HS-5 (cell line): ENCODE measurements around the gene PATJ.
"Not testable (repeated sequence)": the region's sequence is repeated elsewhere in the genome, so short reads cannot be mapped to it uniquely, and the experiment has no call there.

Source experiments
- DNase-seq: peaks from one replicate; pipeline ENCODE4 v3.0.0-alpha.2; 2012; ENCODE audit warnings: low read depth

PATJ gene

GRCh38 chr1:62175568-62176179, 433.4 kb downstream of the PATJ start:
- peak; percentile 18 for DNase-seq

- DNase-seq: no peak
Observed at GRCh38 chr1:62176597-62177312, 434.5 kb downstream of the PATJ start.

- no peak for DNase-seq
Observed at GRCh38 chr1:62177621-62178020, 435.3 kb downstream of the PATJ start.

- no peak for DNase-seq
Observed at GRCh38 chr1:62178372-62178771, 436.1 kb downstream of the PATJ start.

- not testable (repeated sequence) for DNase-seq
Observed at GRCh38 chr1:62180054-62180453, 437.8 kb downstream of the PATJ start.

- DNase-seq: no peak
Observed at GRCh38 chr1:62180639-62181038, 438.4 kb downstream of the PATJ start.

GRCh38 chr1:62181532-62181931, 439.3 kb downstream of the PATJ start:
- no peak for DNase-seq

GRCh38 chr1:62182157-62182556, 439.9 kb downstream of the PATJ start:
- not testable (repeated sequence) for DNase-seq

GRCh38 chr1:62183164-62184020, 441.1 kb downstream of the PATJ start:
- not testable (repeated sequence) for DNase-seq

- DNase-seq: no peak
Observed at GRCh38 chr1:62184336-62184735, 442.1 kb downstream of the PATJ start.

GRCh38 chr1:62185233-62185632, 443.0 kb downstream of the PATJ start:
- not testable (repeated sequence) for DNase-seq

- no peak for DNase-seq
Observed at GRCh38 chr1:62185677-62186076, 443.4 kb downstream of the PATJ start.

GRCh38 chr1:62187548-62187947, 445.3 kb downstream of the PATJ start:
- DNase-seq: no peak

GRCh38 chr1:62188111-62188510, 445.8 kb downstream of the PATJ start:
- no peak for DNase-seq

- no peak for DNase-seq
Observed at GRCh38 chr1:62194651-62195544, 452.6 kb downstream of the PATJ start, which contains the start of gene L1TD1. Gene L1TD1 (plus strand): TSS chr1:62194849. CDS start chr1:62206629, 11,780 bp downstream.

- DNase-seq: no peak
Observed at GRCh38 chr1:62196086-62196690, 453.9 kb downstream of the PATJ start.

- no peak for DNase-seq
Observed at GRCh38 chr1:62198069-62198780, 455.9 kb downstream of the PATJ start.

GRCh38 chr1:62198781-62199125, 456.5 kb downstream of the PATJ start:
- no peak for DNase-seq

GRCh38 chr1:62207187-62207586, 464.9 kb downstream of the PATJ start:
- no peak for DNase-seq

- DNase-seq: no peak
Observed at GRCh38 chr1:62208087-62208486, 465.8 kb downstream of the PATJ start.

- DNase-seq: no peak
Observed at GRCh38 chr1:62208970-62209369, 466.7 kb downstream of the PATJ start.
